ENCODE results near the gene MLH1. TPM values are rescaled to one million over a fixed set of nuclear protein-coding genes. Genes with fewer than 3 reads are reported as not detected.
A peak's percentile ranks its signal among the peaks of the same experiment; 100 is the strongest.

MLH1 gene
- polyA plus RNA-seq, 1 of the 3 experiments (the other 2 are of a cell fraction) = 24.0 TPM

DNA sequence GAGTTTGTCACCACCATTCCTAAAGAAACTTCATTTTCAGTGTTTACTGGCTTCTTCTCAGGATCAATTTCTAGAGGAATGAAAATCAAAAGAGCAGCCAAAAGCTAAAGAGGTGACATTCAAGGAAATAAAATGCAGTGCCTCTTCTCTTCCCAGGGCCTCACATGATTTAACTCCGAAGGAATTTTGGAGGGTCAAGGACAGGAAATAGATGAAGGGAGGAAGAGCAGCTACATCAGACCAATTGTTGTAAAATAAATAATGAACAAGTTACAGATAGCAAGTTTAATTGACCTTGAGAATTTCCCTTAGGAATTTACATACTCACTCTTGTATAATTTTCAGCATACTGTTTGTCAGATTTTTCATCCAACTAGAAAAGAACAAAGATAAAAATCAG, 103.0 kb downstream of the MLH1 start:
- Histone ChIP-seq H3K4me3 (ENCODE audit: low read depth in 2 of 2, low read length in 1 of 2) (no peak overlapping the region), H3K36me3 (replicated peaks in 1 of 2; ENCODE audit: control insufficient read depth in 1 of 2, insufficient read depth in 2 of 2, low read length in 1 of 2) (peaks cover 0 to 37% of the 10 kb centered on the region in 2 experiments), H2AFZ (ENCODE audit: low read depth) (no peak overlapping the region), H3K27ac (ENCODE audit: low read depth in 2 of 2, low read length in 1 of 2) (peak overlapping the region; percentile 73 to 98; a peak in 3 of 4 replicates), H3K9me3 (no peaks in the 10 kb centered on the region), H3K9me2 (no peaks in the 10 kb centered on the region), H3K9ac (peak overlapping the region; percentile 55; the same call in 1 of the 2 replicates), H3K79me2 (ENCODE audit: insufficient read depth) (peaks cover 54% of the 10 kb centered on the region; the same call in 1 of the 2 replicates), H3K4me1 (ENCODE audit: control insufficient read depth in 1 of 2, insufficient read depth in 2 of 2, low read depth in 1 of 2, low read length in 1 of 2) (peaks cover 0 to 42% of the 10 kb centered on the region in 2 experiments; a peak in 3 of 4 replicates), H4K20me1 (ENCODE audit: insufficient read depth) (no peaks in the 10 kb centered on the region), H3K27me3 (ENCODE audit: insufficient read depth) (no peaks in the 10 kb centered on the region), H3K4me2 (peak overlapping the region; percentile 39; the same call in 1 of the 2 replicates), H3F3A (replicated peaks; ENCODE audit: insufficient read depth) (peaks cover 54% of the 10 kb centered on the region)
- DNase-seq = no peak
- ChIA-PET POLR2A (no interaction called here), CTCF (interaction anchor here (1.2 kb wide), 1 partner anchor 61 kb away, joined by 3 read pairs; no protein-coding TSS in a partner anchor)
- WGBS (ENCODE audit: low lambda C conversion rate) = 8% methylated on average over 1 of the region's 1 CpG
- TF ChIP-seq TEAD4 (IDR thresholded peaks at IDR 0.05; ENCODE audit: borderline replicate concordance, insufficient read depth) (peak; percentile 61; the same call in 1 of the 2 replicates), RXRA (IDR thresholded peaks at IDR 0.05; ENCODE audit: borderline replicate concordance, low read depth) (peak; percentile 83), MEF2A (IDR thresholded peaks at IDR 0.05; ENCODE audit: borderline replicate concordance, low read depth) (peak; percentile 50; the same call in 1 of the 2 replicates), YY1 (IDR thresholded peaks at IDR 0.05; ENCODE audit: low read depth) (no peak), RCOR1 (IDR thresholded peaks at IDR 0.05; ENCODE audit: low read length) (no peak), FOXJ3 (CRISPR knock-in tag; IDR thresholded peaks at IDR 0.05) (no peak), SIN3A (IDR thresholded peaks at IDR 0.05; ENCODE audit: borderline replicate concordance, low read depth, low read length) (no peak), EZH2phosphoT487 (IDR thresholded peaks at IDR 0.05; ENCODE audit: borderline replicate concordance, low read depth) (no peak), RFX5 (IDR thresholded peaks at IDR 0.05; ENCODE audit: low read length) (no peak), FOSL2 (IDR thresholded peaks at IDR 0.05; ENCODE audit: borderline replicate concordance, low read depth) (peak; percentile 54; the same call in 1 of the 2 replicates), ELF1 (IDR thresholded peaks at IDR 0.05) (no peak), CHD2 (IDR thresholded peaks at IDR 0.05; ENCODE audit: low read length, partially characterized antibody) (no peak), NRF1 (IDR thresholded peaks at IDR 0.05; ENCODE audit: low read depth, low read length) (no peak), MXI1 (IDR thresholded peaks at IDR 0.05; ENCODE audit: low read depth, low read length) (no peak), NFIC (IDR thresholded peaks at IDR 0.05; ENCODE audit: borderline replicate concordance) (peak; percentile 58; the same call in 1 of the 2 replicates), TCF12 (IDR thresholded peaks at IDR 0.05) (peak; percentile 74), GABPA (IDR thresholded peaks at IDR 0.05; ENCODE audit: low read depth) (no peak)
- TF ChIP-seq, protein P1, sequence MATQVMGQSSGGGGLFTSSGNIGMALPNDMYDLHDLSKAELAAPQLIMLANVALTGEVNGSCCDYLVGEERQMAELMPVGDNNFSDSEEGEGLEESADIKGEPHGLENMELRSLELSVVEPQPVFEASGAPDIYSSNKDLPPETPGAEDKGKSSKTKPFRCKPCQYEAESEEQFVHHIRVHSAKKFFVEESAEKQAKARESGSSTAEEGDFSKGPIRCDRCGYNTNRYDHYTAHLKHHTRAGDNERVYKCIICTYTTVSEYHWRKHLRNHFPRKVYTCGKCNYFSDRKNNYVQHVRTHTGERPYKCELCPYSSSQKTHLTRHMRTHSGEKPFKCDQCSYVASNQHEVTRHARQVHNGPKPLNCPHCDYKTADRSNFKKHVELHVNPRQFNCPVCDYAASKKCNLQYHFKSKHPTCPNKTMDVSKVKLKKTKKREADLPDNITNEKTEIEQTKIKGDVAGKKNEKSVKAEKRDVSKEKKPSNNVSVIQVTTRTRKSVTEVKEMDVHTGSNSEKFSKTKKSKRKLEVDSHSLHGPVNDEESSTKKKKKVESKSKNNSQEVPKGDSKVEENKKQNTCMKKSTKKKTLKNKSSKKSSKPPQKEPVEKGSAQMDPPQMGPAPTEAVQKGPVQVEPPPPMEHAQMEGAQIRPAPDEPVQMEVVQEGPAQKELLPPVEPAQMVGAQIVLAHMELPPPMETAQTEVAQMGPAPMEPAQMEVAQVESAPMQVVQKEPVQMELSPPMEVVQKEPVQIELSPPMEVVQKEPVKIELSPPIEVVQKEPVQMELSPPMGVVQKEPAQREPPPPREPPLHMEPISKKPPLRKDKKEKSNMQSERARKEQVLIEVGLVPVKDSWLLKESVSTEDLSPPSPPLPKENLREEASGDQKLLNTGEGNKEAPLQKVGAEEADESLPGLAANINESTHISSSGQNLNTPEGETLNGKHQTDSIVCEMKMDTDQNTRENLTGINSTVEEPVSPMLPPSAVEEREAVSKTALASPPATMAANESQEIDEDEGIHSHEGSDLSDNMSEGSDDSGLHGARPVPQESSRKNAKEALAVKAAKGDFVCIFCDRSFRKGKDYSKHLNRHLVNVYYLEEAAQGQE (IDR thresholded peaks at IDR 0.05; ENCODE audit: low read depth, low read length) = no peak
- TF ChIP-seq, protein P2, sequence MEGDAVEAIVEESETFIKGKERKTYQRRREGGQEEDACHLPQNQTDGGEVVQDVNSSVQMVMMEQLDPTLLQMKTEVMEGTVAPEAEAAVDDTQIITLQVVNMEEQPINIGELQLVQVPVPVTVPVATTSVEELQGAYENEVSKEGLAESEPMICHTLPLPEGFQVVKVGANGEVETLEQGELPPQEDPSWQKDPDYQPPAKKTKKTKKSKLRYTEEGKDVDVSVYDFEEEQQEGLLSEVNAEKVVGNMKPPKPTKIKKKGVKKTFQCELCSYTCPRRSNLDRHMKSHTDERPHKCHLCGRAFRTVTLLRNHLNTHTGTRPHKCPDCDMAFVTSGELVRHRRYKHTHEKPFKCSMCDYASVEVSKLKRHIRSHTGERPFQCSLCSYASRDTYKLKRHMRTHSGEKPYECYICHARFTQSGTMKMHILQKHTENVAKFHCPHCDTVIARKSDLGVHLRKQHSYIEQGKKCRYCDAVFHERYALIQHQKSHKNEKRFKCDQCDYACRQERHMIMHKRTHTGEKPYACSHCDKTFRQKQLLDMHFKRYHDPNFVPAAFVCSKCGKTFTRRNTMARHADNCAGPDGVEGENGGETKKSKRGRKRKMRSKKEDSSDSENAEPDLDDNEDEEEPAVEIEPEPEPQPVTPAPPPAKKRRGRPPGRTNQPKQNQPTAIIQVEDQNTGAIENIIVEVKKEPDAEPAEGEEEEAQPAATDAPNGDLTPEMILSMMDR (IDR thresholded peaks at IDR 0.05) = no peak
- TF ChIP-seq, protein P3, sequence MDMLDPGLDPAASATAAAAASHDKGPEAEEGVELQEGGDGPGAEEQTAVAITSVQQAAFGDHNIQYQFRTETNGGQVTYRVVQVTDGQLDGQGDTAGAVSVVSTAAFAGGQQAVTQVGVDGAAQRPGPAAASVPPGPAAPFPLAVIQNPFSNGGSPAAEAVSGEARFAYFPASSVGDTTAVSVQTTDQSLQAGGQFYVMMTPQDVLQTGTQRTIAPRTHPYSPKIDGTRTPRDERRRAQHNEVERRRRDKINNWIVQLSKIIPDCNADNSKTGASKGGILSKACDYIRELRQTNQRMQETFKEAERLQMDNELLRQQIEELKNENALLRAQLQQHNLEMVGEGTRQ (IDR thresholded peaks at IDR 0.05; ENCODE audit: borderline replicate concordance, low read depth, low read length) = no peak
- TF ChIP-seq, protein P4, sequence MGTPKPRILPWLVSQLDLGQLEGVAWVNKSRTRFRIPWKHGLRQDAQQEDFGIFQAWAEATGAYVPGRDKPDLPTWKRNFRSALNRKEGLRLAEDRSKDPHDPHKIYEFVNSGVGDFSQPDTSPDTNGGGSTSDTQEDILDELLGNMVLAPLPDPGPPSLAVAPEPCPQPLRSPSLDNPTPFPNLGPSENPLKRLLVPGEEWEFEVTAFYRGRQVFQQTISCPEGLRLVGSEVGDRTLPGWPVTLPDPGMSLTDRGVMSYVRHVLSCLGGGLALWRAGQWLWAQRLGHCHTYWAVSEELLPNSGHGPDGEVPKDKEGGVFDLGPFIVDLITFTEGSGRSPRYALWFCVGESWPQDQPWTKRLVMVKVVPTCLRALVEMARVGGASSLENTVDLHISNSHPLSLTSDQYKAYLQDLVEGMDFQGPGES (IDR thresholded peaks at IDR 0.05; ENCODE audit: low read depth, low read length) = no peak
- TF ChIP-seq, protein P5, sequence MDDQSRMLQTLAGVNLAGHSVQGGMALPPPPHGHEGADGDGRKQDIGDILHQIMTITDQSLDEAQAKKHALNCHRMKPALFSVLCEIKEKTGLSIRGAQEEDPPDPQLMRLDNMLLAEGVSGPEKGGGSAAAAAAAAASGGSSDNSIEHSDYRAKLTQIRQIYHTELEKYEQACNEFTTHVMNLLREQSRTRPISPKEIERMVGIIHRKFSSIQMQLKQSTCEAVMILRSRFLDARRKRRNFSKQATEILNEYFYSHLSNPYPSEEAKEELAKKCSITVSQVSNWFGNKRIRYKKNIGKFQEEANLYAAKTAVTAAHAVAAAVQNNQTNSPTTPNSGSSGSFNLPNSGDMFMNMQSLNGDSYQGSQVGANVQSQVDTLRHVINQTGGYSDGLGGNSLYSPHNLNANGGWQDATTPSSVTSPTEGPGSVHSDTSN (IDR thresholded peaks at IDR 0.05) = peak; percentile 68
- TF ChIP-seq, protein P6, sequence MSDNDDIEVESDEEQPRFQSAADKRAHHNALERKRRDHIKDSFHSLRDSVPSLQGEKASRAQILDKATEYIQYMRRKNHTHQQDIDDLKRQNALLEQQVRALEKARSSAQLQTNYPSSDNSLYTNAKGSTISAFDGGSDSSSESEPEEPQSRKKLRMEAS (IDR thresholded peaks at IDR 0.05; ENCODE audit: low read depth) = no peak
